Uterus (tissue), 4 donors: ENCODE data around the gene SHISA5. TPM values are rescaled to one million over a fixed set of nuclear protein-coding genes. Genes with fewer than 3 reads are reported as not detected.
A peak's percentile ranks its signal among the peaks of the same experiment; 100 is the strongest.

Experiments used
- DNase-seq, 2 donors: peaks; one replicate each; pipeline ENCODE4 v3.0.0-alpha.2; 2019 to 2020
- H3K27ac ChIP-seq, 2 donors: fragments of 200-600 bp; sonication (generic); 1 replicate in 1 of 2; 2 replicates in 1 of 2; pipeline ENCODE4 v1.5.1; 2016 to 2018
- H3K27me3 ChIP-seq, 2 donors: fragments of 200-600 bp; sonication (generic); one replicate each; pipeline ENCODE4 v1.5.1; 2018 to 2019; ENCODE audit warnings: control low read depth in 1 of 2
- H3K36me3 ChIP-seq, 2 donors: fragments of 200-600 bp; sonication (generic); one replicate each; pipeline ENCODE4 v1.5.1; 2019; ENCODE audit warnings: control low read depth in 1 of 2
- H3K4me1 ChIP-seq, 2 donors: fragments of 200-600 bp; sonication (generic); one replicate each; pipeline ENCODE4 v1.5.1; 2018 to 2019; ENCODE audit warnings: control low read depth in 1 of 2
- H3K4me3 ChIP-seq, 2 donors: fragments of 200-600 bp; sonication (generic); 1 replicate in 1 of 2; 2 replicates in 1 of 2; pipeline ENCODE4 v1.5.1; 2018 to 2019; ENCODE audit warnings: mild to moderate bottlenecking in 1 of 2
- H3K9me3 ChIP-seq, 2 donors: fragments of 200-600 bp; sonication (generic); one replicate each; pipeline ENCODE4 v1.5.1; 2019; ENCODE audit warnings: control low read depth in 1 of 2
- POLR2A ChIP-seq, 2 donors: fragments of 450-650 bp; IDR thresholded peaks; one replicate each; pipeline ENCODE4 v1.6.1; 2016; ENCODE audit warnings: antibody characterized with exemption in 2 of 2, mild to moderate bottlenecking in 1 of 2, moderate library complexity in 1 of 2
- intact Hi-C: fragments of 100-400 bp; cut with DNase I; formaldehyde crosslinking; loops from one replicate; pipeline ENCODE4 v1.15.1; 2023; ENCODE audit warnings: low total_unique reads
- total RNA-seq, 4 donors: library from RNA; depleted of rRNA in 3 of 4; stranded (reverse); fragments of >200 nt in 3 of 4; gene quantifications; one replicate each; pipeline versions ENCODE4 v1.1.0 to v1.2.4, GENCODE V29; 2014 to 2023
- TF ChIP-seq, protein P1 (sequence below), 4 experiments: fragments of 200-600 bp in 2 of 4; fragments of 450-650 bp in 2 of 4; sonication (generic) in 2 of 4; IDR thresholded peaks; one replicate each; pipeline ENCODE4 v1.5.1; 2016 to 2019; ENCODE audit warnings: antibody characterized with exemption in 4 of 4, mild to moderate bottlenecking in 2 of 4, moderate library complexity in 1 of 4
- donor health status: DM: yes; HTN: yes; CAD: no.

Gene SHISA5
- total RNA-seq, 4 donors from 2014 or later, result 52.4 to 210 (median 72.8) TPM

DNA sequence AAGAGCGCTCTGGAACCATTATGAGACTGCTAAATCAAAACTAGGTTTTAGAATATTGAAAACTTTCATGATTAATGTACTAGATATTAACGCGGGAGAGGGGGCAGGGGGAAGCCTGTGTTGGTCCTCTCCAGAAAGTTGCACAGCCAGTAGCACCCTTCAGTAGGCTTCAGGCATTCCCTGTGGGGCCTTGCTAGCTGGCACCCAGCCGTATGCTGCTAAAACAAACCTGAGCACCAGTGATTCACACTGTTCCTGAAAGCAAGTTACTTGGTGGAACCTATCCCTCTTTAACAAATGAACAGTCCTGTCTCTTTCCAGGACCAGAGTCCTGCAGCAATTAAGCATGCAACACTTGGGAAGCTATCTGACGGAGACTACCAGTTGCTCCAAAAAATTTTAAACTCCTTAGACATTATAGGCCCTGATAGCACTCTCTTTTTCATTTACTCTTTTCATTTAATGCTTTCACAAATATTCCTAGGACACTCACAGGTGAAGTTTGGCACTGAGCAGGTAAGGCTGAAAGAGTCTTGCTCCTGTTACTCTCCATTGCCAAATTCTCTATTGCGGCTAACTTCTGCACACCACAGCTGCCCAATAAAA, 58.6 kb downstream of the SHISA5 start:
- no peak for DNase-seq
- no peak for TF ChIP-seq POLR2A (IDR thresholded peaks at IDR 0.05)
- TF ChIP-seq, protein P1, sequence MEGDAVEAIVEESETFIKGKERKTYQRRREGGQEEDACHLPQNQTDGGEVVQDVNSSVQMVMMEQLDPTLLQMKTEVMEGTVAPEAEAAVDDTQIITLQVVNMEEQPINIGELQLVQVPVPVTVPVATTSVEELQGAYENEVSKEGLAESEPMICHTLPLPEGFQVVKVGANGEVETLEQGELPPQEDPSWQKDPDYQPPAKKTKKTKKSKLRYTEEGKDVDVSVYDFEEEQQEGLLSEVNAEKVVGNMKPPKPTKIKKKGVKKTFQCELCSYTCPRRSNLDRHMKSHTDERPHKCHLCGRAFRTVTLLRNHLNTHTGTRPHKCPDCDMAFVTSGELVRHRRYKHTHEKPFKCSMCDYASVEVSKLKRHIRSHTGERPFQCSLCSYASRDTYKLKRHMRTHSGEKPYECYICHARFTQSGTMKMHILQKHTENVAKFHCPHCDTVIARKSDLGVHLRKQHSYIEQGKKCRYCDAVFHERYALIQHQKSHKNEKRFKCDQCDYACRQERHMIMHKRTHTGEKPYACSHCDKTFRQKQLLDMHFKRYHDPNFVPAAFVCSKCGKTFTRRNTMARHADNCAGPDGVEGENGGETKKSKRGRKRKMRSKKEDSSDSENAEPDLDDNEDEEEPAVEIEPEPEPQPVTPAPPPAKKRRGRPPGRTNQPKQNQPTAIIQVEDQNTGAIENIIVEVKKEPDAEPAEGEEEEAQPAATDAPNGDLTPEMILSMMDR (IDR thresholded peaks at IDR 0.05), result no peak
- H3K4me3 ChIP-seq, result no peak overlapping the region
- peaks cover 5 to 28% of the 10 kb centered on the region in 2 donors for H3K4me1 ChIP-seq
- H3K27ac ChIP-seq, result no peak overlapping the region
- no peaks in the 10 kb centered on the region for H3K9me3 ChIP-seq
- H3K27me3 ChIP-seq, result no peaks in the 10 kb centered on the region
- H3K36me3 ChIP-seq, result no peaks in the 10 kb centered on the region
- intact Hi-C loops, result no loop called here

DNA sequence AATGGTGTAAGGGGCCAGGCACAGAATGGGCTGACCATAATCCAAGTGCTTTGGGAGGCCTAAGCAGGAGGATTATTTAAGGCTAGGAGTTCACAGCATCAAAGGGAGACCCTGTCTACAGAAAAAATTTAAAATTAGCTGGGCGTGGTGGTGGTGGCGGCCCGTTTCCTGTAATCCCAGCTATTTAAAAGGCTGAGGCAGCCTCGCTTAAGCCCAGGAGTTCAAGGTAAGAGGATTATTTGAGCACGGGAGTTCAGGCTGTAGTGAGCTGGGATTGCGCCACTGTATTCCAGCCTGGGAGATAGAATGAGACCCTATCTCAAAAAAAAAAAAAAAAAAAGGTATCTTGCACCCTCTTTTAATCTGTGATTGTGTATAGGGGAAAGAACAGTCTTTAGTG, 62.0 kb downstream of the SHISA5 start:
- no peak for DNase-seq
- H3K27me3 ChIP-seq, result no peaks in the 10 kb centered on the region
- intact Hi-C loops, result no loop called here
- H3K27ac ChIP-seq, result peak overlapping the region in 1 of 2 donors; percentile 8
- TF ChIP-seq, protein P1 (IDR thresholded peaks at IDR 0.05), result no peak
- no peak for TF ChIP-seq POLR2A (IDR thresholded peaks at IDR 0.05)
- no peaks in the 10 kb centered on the region for H3K36me3 ChIP-seq
- peaks cover 5 to 21% of the 10 kb centered on the region in 2 donors for H3K4me1 ChIP-seq
- H3K4me3 ChIP-seq, result no peak overlapping the region
- no peaks in the 10 kb centered on the region for H3K9me3 ChIP-seq

DNA sequence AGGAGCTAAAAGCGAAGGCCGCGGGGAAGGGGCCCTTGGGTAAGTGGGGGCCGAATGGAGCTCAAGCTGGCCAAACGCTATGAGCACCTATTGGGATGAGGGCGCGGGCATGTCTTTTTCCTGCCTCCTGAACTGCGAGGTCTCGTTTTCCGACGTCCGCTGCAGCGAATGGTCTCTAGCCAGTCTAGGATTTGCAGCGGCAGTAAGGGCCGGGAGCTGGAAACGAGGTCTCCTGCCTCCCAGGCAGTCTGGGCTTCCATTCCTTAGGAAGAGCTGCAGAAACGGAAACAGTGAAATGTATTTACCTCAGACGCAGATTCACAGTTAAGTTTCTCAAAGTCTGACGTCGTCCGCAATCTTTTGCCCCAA, 63.4 kb downstream of the SHISA5 start:
- Histone ChIP-seq H3K4me3 (peak overlapping the region; percentile 55 to 92), H3K4me1 (peaks cover 0 to 16% of the 10 kb centered on the region in 2 donors), H3K27me3 (no peaks in the 10 kb centered on the region), H3K27ac (peak overlapping the region; percentile 87 to 90), H3K9me3 (no peaks in the 10 kb centered on the region), H3K36me3 (no peaks in the 10 kb centered on the region)
- intact Hi-C loops, result no loop called here
- no peak for DNase-seq
- no peak for TF ChIP-seq POLR2A (IDR thresholded peaks at IDR 0.05)
- TF ChIP-seq, protein P1 (IDR thresholded peaks at IDR 0.05), result no peak

GRCh38 chr3:48439820-48440589, 64.0 kb downstream of the SHISA5 start, which contains the start of the genes CCDC51 and TMA7:
Gene CCDC51 (minus strand): TSS chr3:48440119. CDS start chr3:48435128, 4,991 bp downstream.
Gene TMA7 (plus strand): TSS chr3:48440257. CDS start chr3:48440297, 40 bp downstream.
- peaks cover 0 to 12% of the 10 kb centered on the region in 2 donors for H3K4me1 ChIP-seq
- no peaks in the 10 kb centered on the region for H3K36me3 ChIP-seq
- H3K27me3 ChIP-seq, result no peaks in the 10 kb centered on the region
- TF ChIP-seq, protein P1 (IDR thresholded peaks at IDR 0.05), result peak in 2 of 4 experiments; percentile 11 to 16
- peak; percentile 80 to 94 for TF ChIP-seq POLR2A (IDR thresholded peaks at IDR 0.05)
- peak within 1 kb of the TSS; percentile 55 to 92 for H3K4me3 ChIP-seq
- DNase-seq, result peak; percentile 98
- intact Hi-C loops, result loop anchor here (5.0 kb wide), 1 partner anchor 43 kb away; no protein-coding TSS in a partner anchor
- H3K27ac ChIP-seq, result peak within 1 kb of the TSS; percentile 87 to 90
- no peaks in the 10 kb centered on the region for H3K9me3 ChIP-seq

DNA sequence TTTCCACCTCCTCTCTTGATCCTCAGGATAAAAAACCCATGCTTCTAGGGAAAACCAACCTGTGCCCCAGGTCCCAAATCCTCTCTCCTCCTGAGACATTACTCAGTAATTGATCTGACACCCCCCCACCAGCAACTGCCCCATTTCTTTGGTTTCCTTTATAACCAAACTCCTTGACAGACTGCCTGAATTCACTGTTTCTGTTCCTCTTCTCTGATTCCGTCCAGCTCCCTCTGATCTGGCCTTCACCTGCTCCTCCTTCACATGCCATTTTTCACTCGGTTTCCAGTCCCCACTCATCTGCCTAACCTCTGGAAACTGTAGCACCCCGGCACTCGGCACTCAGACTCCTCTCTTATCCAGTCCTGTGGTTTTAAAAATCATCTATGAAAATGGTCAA, 66.2 kb downstream of the SHISA5 start:
- H3K4me1 ChIP-seq, result peaks cover 0 to 12% of the 10 kb centered on the region in 2 donors
- no peak for TF ChIP-seq POLR2A (IDR thresholded peaks at IDR 0.05)
- TF ChIP-seq, protein P1 (IDR thresholded peaks at IDR 0.05), result no peak

More for the DNA sequence above, 66.2 kb downstream of the SHISA5 start:
- no peaks in the 10 kb centered on the region for H3K9me3 ChIP-seq
- H3K36me3 ChIP-seq, result no peaks in the 10 kb centered on the region
- no peak for DNase-seq
- H3K4me3 ChIP-seq, result no peak overlapping the region
- intact Hi-C loops, result loop anchor here (5.0 kb wide), 1 partner anchor 41 kb away; no protein-coding TSS in a partner anchor
- H3K27ac ChIP-seq, result no peak overlapping the region
- H3K27me3 ChIP-seq, result no peaks in the 10 kb centered on the region
